Chondrocyte (in vitro differentiated cells): ENCODE results near the gene MTA3. TPM values are rescaled to one million over a fixed set of nuclear protein-coding genes. Genes with fewer than 3 reads are reported as not detected.
A peak's percentile ranks its signal among the peaks of the same experiment; 100 is the strongest.

Experiments
- DNase-seq: peaks from one replicate; pipeline ENCODE4 v3.0.0; 2021; ENCODE audit warnings: mixed read lengths, low spot score
- H3K27ac Mint-ChIP-seq: one replicate; pipeline ENCODE4 v1.8.0; 2021; ENCODE audit warnings: mild to moderate bottlenecking, moderate library complexity, mixed read lengths; ENCODE audit not compliant: unreplicated experiment
- H3K27me3 Mint-ChIP-seq: 2 replicates; pipeline ENCODE4 v1.8.0; 2021; ENCODE audit warnings: low read depth, mixed read lengths
- H3K36me3 Mint-ChIP-seq: 2 replicates; pipeline ENCODE4 v1.8.0; 2021; ENCODE audit warnings: low read depth, mixed read lengths
- H3K4me1 Mint-ChIP-seq: 2 replicates; pipeline ENCODE4 v1.8.0; 2021; ENCODE audit warnings: low read depth, mild to moderate bottlenecking, mixed read lengths
- H3K4me3 Mint-ChIP-seq: one replicate; pipeline ENCODE4 v1.8.0; 2021; ENCODE audit warnings: mild to moderate bottlenecking, moderate library complexity, mixed read lengths; ENCODE audit not compliant: unreplicated experiment
- H3K9me3 Mint-ChIP-seq: 2 replicates; pipeline ENCODE4 v1.8.0; 2021; ENCODE audit warnings: low read depth, mixed read lengths
- total RNA-seq: library from RNA; stranded (reverse); gene quantifications from 3 replicates; pipeline ENCODE4 v1.2.1, GENCODE V29; 2021
- TF ChIP-seq, protein P1 (sequence below): fragments of 200-600 bp; sonication (generic); IDR thresholded peaks from 2 replicates; pipeline ENCODE4 v1.5.0; 2021; ENCODE audit warnings: antibody characterized with exemption, mild to moderate bottlenecking, moderate library complexity

MTA3 gene
- total RNA-seq, 1 donor from 2014 or later, result 39.3 TPM

DNA sequence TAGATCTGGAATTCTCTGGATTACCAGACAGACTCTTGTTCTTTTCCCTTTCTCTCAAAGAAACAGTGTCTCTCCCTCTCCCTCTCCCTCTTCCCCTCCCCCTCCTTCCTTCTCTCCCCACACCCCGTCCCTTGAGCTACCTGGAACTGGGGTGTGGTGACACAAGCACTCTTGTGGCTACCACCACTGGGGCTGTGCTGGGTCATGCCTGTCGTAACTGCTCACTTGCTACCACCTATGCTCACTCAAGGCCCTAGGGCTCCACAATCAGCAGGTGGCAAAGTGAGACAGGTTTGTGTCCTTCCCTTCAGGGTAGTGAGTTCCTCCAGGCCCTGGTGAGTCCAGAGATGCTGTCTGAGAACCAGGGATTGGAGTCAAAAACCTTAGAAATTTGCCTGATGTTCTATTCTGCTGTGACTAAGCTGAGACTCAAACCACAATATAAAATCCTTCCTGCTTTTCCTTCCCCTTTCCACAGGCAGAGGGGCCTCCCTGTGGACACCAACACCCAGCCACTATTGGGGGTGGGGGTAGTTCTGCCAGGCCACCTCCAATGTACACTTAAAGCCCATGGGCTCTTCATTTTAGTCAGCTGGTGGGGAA lies 124.7 kb downstream of the MTA3 start:
- no peak overlapping the region for H3K4me3 Mint-ChIP-seq
- H3K27me3 Mint-ChIP-seq, result no peaks in the 10 kb centered on the region
- no peaks in the 10 kb centered on the region for H3K9me3 Mint-ChIP-seq
- TF ChIP-seq, protein P1, sequence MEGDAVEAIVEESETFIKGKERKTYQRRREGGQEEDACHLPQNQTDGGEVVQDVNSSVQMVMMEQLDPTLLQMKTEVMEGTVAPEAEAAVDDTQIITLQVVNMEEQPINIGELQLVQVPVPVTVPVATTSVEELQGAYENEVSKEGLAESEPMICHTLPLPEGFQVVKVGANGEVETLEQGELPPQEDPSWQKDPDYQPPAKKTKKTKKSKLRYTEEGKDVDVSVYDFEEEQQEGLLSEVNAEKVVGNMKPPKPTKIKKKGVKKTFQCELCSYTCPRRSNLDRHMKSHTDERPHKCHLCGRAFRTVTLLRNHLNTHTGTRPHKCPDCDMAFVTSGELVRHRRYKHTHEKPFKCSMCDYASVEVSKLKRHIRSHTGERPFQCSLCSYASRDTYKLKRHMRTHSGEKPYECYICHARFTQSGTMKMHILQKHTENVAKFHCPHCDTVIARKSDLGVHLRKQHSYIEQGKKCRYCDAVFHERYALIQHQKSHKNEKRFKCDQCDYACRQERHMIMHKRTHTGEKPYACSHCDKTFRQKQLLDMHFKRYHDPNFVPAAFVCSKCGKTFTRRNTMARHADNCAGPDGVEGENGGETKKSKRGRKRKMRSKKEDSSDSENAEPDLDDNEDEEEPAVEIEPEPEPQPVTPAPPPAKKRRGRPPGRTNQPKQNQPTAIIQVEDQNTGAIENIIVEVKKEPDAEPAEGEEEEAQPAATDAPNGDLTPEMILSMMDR, result no peak
- no peaks in the 10 kb centered on the region for H3K36me3 Mint-ChIP-seq
- H3K4me1 Mint-ChIP-seq, result peaks cover 9% of the 10 kb centered on the region
- H3K27ac Mint-ChIP-seq, result peak overlapping the region; percentile 5
- DNase-seq, result no peak

DNA sequence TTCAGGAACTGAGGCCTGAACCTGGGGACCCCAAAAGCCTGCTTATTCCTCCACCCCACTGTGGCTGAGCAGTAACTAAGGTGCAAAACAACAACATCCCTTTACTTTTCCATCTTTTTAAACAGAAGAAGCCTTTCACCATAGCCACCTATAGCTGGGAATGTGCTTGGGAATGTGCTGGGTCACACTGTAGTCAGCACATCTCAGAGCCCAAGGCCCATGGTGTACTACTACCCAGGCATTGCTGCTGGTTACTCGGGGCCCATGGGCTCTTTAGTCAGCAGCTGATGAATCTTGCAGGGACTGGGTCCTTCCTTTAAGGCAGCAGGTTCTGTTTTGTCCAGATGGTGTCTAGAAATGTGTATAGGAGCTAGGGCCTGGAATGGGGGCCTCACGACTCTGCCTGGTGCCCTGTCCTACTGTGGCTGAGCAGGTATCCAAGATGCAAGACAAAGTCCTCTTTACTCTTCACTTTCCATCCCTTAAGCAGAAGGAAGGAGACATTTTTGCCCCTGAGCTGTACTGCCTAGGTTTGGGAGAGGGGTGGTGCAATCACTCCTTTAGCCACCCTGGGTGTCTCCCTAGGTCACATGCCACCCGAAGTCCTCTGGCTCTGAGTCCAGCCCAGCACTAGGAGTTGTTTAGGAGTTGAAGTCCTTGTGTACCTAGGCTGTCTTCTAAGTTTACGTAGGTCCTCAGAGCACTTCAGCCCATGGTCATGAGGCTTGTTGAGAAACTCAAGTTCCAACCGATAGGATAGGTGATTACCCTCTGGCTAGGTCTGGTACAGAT lies 125.5 kb downstream of the MTA3 start:
- no peak overlapping the region for H3K27ac Mint-ChIP-seq
- no peaks in the 10 kb centered on the region for H3K9me3 Mint-ChIP-seq
- H3K27me3 Mint-ChIP-seq, result no peaks in the 10 kb centered on the region
- peaks cover 9% of the 10 kb centered on the region for H3K4me1 Mint-ChIP-seq
- TF ChIP-seq, protein P1, result no peak
- no peak overlapping the region for H3K4me3 Mint-ChIP-seq
- H3K36me3 Mint-ChIP-seq, result no peaks in the 10 kb centered on the region
- DNase-seq, result no peak

DNA sequence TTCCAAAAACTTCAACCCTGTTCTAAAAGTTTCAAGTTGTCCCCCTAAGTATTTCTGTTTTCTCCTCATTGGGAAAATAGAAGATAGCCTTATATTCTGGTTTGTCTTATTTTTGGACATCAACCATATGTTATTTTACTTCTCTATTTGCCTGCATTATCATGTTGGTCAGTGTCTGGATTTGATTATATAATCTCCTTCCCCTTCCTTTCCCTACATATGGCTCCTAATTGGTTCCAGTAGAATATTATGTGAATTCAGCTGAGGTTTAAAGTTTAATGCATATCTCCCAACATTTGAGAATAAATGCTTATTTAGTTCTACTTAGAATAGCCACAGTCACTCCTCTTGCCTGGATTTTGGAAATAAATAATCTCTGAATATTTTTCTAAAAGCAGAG lies 128.6 kb downstream of the MTA3 start:
- Mint-ChIP-seq H3K4me1 (peaks cover 9% of the 10 kb centered on the region), H3K27ac (no peak overlapping the region), H3K36me3 (no peaks in the 10 kb centered on the region), H3K27me3 (no peaks in the 10 kb centered on the region), H3K4me3 (no peak overlapping the region), H3K9me3 (no peaks in the 10 kb centered on the region)
- TF ChIP-seq, protein P1, result no peak
- DNase-seq, result no peak

DNA sequence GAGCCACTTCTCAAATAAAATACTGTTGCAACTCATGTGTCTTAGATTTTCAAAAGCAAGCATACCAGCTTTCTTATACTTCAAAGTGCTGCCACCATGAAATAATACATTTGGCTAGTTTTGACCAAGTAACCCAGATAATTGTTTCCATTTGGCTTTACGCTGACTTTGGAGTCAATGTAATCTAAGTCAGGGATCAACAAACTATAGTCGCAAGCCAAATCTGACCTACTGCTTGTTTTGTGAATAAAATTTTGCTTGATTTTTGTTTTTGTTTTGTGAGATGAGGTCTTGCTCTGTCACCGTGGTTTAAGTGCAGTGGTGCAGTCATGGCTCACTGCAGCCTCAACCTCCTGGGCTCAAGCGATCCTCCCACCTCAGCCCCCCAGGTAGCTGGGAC lies 130.5 kb downstream of the MTA3 start:
- TF ChIP-seq, protein P1, result no peak
- Mint-ChIP-seq H3K4me1 (peaks cover 4% of the 10 kb centered on the region), H3K36me3 (peaks cover 2% of the 10 kb centered on the region), H3K27ac (no peak overlapping the region), H3K27me3 (no peaks in the 10 kb centered on the region), H3K4me3 (no peak overlapping the region), H3K9me3 (no peaks in the 10 kb centered on the region)
- DNase-seq, result no peak

DNA sequence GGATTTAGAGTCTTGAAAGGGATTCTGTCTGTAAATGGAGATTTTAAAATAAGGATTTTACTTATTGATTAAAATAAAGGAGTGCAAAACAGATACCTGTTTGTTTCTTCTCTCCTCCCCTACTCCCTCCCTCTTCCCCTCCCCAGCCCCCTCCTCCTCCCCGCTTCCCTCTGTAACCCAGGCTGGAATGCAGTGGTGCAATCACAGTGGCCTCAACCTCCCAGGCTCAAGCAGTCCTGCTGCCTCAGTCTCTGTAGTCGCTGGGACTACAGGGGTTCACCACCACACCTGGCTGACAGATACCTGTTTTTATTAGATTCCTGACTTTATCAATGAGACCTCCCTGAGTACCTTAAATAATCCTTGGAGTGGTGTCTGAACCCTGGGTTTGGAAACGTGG lies 138.4 kb downstream of the MTA3 start:
- TF ChIP-seq, protein P1, result no peak
- Mint-ChIP-seq H3K36me3 (peaks cover 11% of the 10 kb centered on the region), H3K4me3 (no peak overlapping the region), H3K27ac (peak overlapping the region; percentile 49), H3K27me3 (no peaks in the 10 kb centered on the region), H3K4me1 (no peaks in the 10 kb centered on the region), H3K9me3 (no peaks in the 10 kb centered on the region)
- DNase-seq, result no peak
